OCI-LY3 (cell line): ENCODE measurements around the gene HOXA4.

Experiments used
- EZH2phosphoT487 ChIP-seq: fragments of 200-600 bp; shearing (Covaris generic); IDR thresholded peaks from 2 replicates; pipeline ENCODE4 v1.6.1; 2018; ENCODE audit warnings: antibody characterized with exemption, mixed run types, low read depth
- TF ChIP-seq, protein P1 (sequence below): fragments of 200-600, 300-600 bp; sonication (generic); IDR thresholded peaks from 2 replicates; pipeline ENCODE4 v1.5.1; 2014; ENCODE audit warnings: antibody characterized with exemption, low read length, low read depth

DNA sequence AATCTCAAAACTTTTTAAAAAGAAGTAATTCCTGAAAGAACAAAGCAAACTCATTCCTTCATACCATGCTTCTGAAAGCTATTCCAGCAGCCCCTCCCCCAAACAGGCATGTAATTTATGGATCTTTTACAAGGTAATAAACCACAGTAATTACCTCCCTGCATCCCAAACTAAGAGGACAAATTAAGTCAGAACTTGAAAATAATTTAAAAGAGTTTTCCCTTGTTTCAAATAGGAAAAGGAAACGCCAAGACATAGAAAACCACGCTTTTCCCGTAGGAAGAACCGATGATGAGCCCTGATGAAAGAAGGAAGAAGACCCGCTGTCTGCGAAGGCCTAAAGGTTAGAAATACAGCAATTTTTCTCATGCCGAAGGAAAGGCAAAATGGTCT is 8.9 kb downstream of the HOXA4 start:
- TF ChIP-seq, protein P1, sequence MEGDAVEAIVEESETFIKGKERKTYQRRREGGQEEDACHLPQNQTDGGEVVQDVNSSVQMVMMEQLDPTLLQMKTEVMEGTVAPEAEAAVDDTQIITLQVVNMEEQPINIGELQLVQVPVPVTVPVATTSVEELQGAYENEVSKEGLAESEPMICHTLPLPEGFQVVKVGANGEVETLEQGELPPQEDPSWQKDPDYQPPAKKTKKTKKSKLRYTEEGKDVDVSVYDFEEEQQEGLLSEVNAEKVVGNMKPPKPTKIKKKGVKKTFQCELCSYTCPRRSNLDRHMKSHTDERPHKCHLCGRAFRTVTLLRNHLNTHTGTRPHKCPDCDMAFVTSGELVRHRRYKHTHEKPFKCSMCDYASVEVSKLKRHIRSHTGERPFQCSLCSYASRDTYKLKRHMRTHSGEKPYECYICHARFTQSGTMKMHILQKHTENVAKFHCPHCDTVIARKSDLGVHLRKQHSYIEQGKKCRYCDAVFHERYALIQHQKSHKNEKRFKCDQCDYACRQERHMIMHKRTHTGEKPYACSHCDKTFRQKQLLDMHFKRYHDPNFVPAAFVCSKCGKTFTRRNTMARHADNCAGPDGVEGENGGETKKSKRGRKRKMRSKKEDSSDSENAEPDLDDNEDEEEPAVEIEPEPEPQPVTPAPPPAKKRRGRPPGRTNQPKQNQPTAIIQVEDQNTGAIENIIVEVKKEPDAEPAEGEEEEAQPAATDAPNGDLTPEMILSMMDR, result no peak
- no peak for TF ChIP-seq EZH2phosphoT487
